NCI-H2171 treated with DMSO at 0.1 percent for 48 hours (cell line): ENCODE results near the gene KRTAP27-1.

Experiments
- DNase-seq: peaks from one replicate; lab custom pipeline; 2025; lab: John Stamatoyannopoulos, UW

KRTAP27-1 gene

GRCh38 chr21:30289215-30289614, 48.3 kb downstream of the KRTAP27-1 start, which contains the start of gene KRTAP25-1:
Gene KRTAP25-1 (minus strand): TSS chr21:30289514. CDS start chr21:30289490, 24 bp downstream.
- DNase-seq: no peak
